ENCODE results near the gene POM121L2. TPM values are rescaled to one million over a fixed set of nuclear protein-coding genes. Genes with fewer than 3 reads are reported as not detected.

POM121L2 gene
- total and polyA plus RNA-seq, 9 of the 15 experiments (the other 6 are each of a cell fraction or from before 2014, with no cell fraction given): 0.23 to 0.45 TPM; not detected in 7

DNA sequence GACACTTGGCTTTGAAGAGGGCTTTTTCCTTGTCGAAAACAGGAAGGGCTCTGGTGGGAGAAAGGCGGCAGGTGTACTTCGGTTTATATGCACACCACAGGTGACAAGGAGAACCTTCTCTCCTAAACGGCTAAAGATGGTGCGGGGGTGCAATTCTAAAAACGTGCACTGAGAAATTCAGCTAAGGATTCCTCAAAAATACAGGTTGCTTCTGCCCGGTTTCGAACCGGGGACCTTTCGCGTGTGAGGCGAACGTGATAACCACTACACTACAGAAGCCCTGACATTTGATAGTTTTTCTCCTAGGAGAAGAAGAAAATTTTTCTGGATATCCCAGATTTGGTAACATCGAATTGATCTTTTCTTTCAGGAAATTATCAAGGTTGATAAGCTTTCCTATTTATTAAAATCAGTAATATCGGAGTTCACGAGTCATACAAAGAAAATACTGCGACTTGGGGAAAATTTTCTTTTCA, 32.0 kb downstream of the POM121L2 start (continued):
- TF ChIP-seq, protein P1, sequence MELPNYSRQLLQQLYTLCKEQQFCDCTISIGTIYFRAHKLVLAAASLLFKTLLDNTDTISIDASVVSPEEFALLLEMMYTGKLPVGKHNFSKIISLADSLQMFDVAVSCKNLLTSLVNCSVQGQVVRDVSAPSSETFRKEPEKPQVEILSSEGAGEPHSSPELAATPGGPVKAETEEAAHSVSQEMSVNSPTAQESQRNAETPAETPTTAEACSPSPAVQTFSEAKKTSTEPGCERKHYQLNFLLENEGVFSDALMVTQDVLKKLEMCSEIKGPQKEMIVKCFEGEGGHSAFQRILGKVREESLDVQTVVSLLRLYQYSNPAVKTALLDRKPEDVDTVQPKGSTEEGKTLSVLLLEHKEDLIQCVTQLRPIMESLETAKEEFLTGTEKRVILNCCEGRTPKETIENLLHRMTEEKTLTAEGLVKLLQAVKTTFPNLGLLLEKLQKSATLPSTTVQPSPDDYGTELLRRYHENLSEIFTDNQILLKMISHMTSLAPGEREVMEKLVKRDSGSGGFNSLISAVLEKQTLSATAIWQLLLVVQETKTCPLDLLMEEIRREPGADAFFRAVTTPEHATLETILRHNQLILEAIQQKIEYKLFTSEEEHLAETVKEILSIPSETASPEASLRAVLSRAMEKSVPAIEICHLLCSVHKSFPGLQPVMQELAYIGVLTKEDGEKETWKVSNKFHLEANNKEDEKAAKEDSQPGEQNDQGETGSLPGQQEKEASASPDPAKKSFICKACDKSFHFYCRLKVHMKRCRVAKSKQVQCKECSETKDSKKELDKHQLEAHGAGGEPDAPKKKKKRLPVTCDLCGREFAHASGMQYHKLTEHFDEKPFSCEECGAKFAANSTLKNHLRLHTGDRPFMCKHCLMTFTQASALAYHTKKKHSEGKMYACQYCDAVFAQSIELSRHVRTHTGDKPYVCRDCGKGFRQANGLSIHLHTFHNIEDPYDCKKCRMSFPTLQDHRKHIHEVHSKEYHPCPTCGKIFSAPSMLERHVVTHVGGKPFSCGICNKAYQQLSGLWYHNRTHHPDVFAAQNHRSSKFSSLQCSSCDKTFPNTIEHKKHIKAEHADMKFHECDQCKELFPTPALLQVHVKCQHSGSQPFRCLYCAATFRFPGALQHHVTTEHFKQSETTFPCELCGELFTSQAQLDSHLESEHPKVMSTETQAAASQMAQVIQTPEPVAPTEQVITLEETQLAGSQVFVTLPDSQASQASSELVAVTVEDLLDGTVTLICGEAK (IDR thresholded peaks at IDR 0.05): peak; percentile 67
- TF ChIP-seq, protein P1 (CRISPR knock-in tag; IDR thresholded peaks at IDR 0.05): no peak
- peak; percentile 29; the same call in 1 of the 2 replicates for TF ChIP-seq DMBX1 (CRISPR knock-in tag; IDR thresholded peaks at IDR 0.05; ENCODE audit: borderline replicate concordance)
- TF ChIP-seq NR2C2 (CRISPR knock-in tag; IDR thresholded peaks at IDR 0.05): no peak
- TF ChIP-seq NR2C2 (tag; IDR thresholded peaks at IDR 0.05): peak; percentile 78
- 0 out of 2 replicates have a peak, but pooled peaks have one; percentile 48 for TF ChIP-seq RHOXF2B (CRISPR knock-in tag; conservative IDR thresholded peaks at IDR 0.05)
- TF ChIP-seq TRIM25 (IDR thresholded peaks at IDR 0.05; ENCODE audit: borderline replicate concordance): no peak
- TF ChIP-seq JUND (IDR thresholded peaks at IDR 0.05; ENCODE audit: borderline replicate concordance, low read depth, low read length): peak; percentile 46; the same call in 1 of the 2 replicates
- TF ChIP-seq JUND (tag; IDR thresholded peaks at IDR 0.05; ENCODE audit: borderline replicate concordance, low read depth, low read length): peak; percentile 67; the same call in 2 of the 3 replicates
- TF ChIP-seq ZNF778 (CRISPR knock-in tag; IDR thresholded peaks at IDR 0.05): no peak
- TF ChIP-seq, protein P2, sequence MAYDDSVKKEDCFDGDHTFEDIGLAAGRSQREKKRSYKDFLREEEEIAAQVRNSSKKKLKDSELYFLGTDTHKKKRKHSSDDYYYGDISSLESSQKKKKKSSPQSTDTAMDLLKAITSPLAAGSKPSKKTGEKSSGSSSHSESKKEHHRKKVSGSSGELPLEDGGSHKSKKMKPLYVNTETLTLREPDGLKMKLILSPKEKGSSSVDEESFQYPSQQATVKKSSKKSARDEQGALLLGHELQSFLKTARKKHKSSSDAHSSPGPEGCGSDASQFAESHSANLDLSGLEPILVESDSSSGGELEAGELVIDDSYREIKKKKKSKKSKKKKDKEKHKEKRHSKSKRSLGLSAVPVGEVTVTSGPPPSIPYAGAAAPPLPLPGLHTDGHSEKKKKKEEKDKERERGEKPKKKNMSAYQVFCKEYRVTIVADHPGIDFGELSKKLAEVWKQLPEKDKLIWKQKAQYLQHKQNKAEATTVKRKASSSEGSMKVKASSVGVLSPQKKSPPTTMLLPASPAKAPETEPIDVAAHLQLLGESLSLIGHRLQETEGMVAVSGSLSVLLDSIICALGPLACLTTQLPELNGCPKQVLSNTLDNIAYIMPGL (CRISPR knock-in tag; IDR thresholded peaks at IDR 0.05): peak; percentile 87; the same call in 1 of the 2 replicates
- TF ChIP-seq DACH1 (IDR thresholded peaks at IDR 0.05; ENCODE audit: partially characterized antibody): no peak
- TF ChIP-seq HDAC6 (IDR thresholded peaks at IDR 0.05; ENCODE audit: low read depth, low read length): no peak
- TF ChIP-seq, protein P3, sequence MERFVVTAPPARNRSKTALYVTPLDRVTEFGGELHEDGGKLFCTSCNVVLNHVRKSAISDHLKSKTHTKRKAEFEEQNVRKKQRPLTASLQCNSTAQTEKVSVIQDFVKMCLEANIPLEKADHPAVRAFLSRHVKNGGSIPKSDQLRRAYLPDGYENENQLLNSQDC (CRISPR knock-in tag; IDR thresholded peaks at IDR 0.05): peak; percentile 84; the same call in 1 of the 2 replicates
- peak in 1 of 2 experiments; percentile 81; a peak in 2 of 4 replicates for TF ChIP-seq CSDE1 (IDR thresholded peaks at IDR 0.05)
- TF ChIP-seq MEF2A (IDR thresholded peaks at IDR 0.05; ENCODE audit: control insufficient read depth, low read depth, low read length): peak; percentile 42; the same call in 1 of the 2 replicates
